Spleen (tissue), 11 donors: ENCODE data around the gene COQ4. TPM values are rescaled to one million over a fixed set of nuclear protein-coding genes. Genes with fewer than 3 reads are reported as not detected.

Experiments
- DNase-seq: peaks from one replicate; pipeline ENCODE4 v3.0.0-alpha.2; 2020
- H3K27ac ChIP-seq, 8 donors: fragments of 200-600 bp; sonication (generic) in 7 of 8; 1 replicate in 4 of 8; 2 replicates in 4 of 8; pipeline versions ENCODE4 v1.5.0 to v1.8.0; 2016 to 2021; ENCODE audit warnings: inconsistent platforms in 4 of 8, mild to moderate bottlenecking in 4 of 8, moderate library complexity in 1 of 8
- H3K27me3 ChIP-seq, 7 donors: fragments of 200-600 bp; sonication (generic) in 6 of 7; replicated peaks in 1 of 7; 1 replicate in 4 of 7; 2 replicates in 3 of 7; pipeline versions ENCODE4 v1.5.0 to v1.8.0; 2016 to 2021; ENCODE audit warnings: inconsistent platforms in 3 of 7, mild to moderate bottlenecking in 1 of 7
- H3K36me3 ChIP-seq, 6 donors: fragments of 200-600 bp; sonication (generic) in 5 of 6; 1 replicate in 4 of 6; 2 replicates in 2 of 6; pipeline versions ENCODE4 v1.5.0 to v1.8.0; 2016 to 2021; ENCODE audit warnings: inconsistent platforms in 2 of 6
- H3K4me1 ChIP-seq, 6 donors: fragments of 200-600 bp; sonication (generic) in 5 of 6; 1 replicate in 3 of 6; 2 replicates in 3 of 6; pipeline versions ENCODE4 v1.5.0 to v1.8.0; 2016 to 2021; ENCODE audit warnings: inconsistent platforms in 3 of 6
- H3K4me3 ChIP-seq, 8 donors: fragments of 200-600 bp; sonication (generic) in 7 of 8; 1 replicate in 4 of 8; 2 replicates in 4 of 8; pipeline versions ENCODE4 v1.5.0 to v1.8.0; 2016 to 2021; ENCODE audit warnings: inconsistent platforms in 4 of 8, mild to moderate bottlenecking in 4 of 8, moderate library complexity in 2 of 8
- H3K9me3 ChIP-seq, 8 donors: fragments of 200-600 bp; sonication (generic) in 7 of 8; 1 replicate in 4 of 8; 2 replicates in 4 of 8; pipeline versions ENCODE4 v1.5.0 to v1.8.0; 2016 to 2021; ENCODE audit warnings: inconsistent platforms in 4 of 8
- POLR2A ChIP-seq, 3 donors: fragments of 450-650 bp; IDR thresholded peaks; one replicate each; pipeline ENCODE4 v1.5.1; 2017; ENCODE audit warnings: antibody characterized with exemption in 3 of 3, mild to moderate bottlenecking in 1 of 3
- POLR2AphosphoS5 ChIP-seq, 3 donors: sonication (generic); formaldehyde crosslinking; IDR thresholded peaks; one replicate each; pipeline ENCODE4 v1.5.1; 2017; ENCODE audit warnings: antibody characterized with exemption in 3 of 3
- WGBS, 5 donors: extraction: QIAGEN DNeasy Blood & Tissue Kit in 3 of 5; methylation state at CpG; one replicate each; pipeline versions ENCODE4 v1.1.5 to v1.1.7; 2013 to 2018; 5-methylcytosine and 5-hydroxymethylcytosine counted together
- intact Hi-C: fragments of 100-400 bp; cut with DNase I; formaldehyde crosslinking; loops from one replicate; pipeline ENCODE4 v1.15.0; 2023; ENCODE audit warnings: low total_unique reads
- polyA plus RNA-seq, 3 donors: library from polyadenylated mRNA; stranded (reverse); fragments of 200-250 nt; gene quantifications; one replicate each; pipeline ENCODE4 v1.2.1, GENCODE V29; 2013
- total RNA-seq, 7 donors: library from RNA; depleted of rRNA in 3 of 7; stranded (reverse); fragments of >200 nt in 3 of 7; fragmentation: NEBNext Ultra II Directional in 4 of 7; extraction: Animal tissue kit (Norgen Biotek cat#: 25700) in 4 of 7; gene quantifications; one replicate each; pipeline versions ENCODE4 v1.1.0 to v1.2.1, GENCODE V29; 2016 to 2021
- TF ChIP-seq, protein P1 (sequence below), 11 experiments: fragments of 200-600 bp in 7 of 11; fragments of 450-650 bp in 4 of 11; sonication (generic) in 4 of 11; IDR thresholded peaks in 8 of 11; conservative IDR thresholded peaks in 3 of 11; 1 replicate in 7 of 11; 2 replicates in 4 of 11; pipeline versions ENCODE4 v1.4.0 to v1.8.0; 2016 to 2021; ENCODE audit warnings: antibody characterized with exemption in 11 of 11, inconsistent platforms in 4 of 11, mild to moderate bottlenecking in 1 of 11
- donor health status: healthy with polysubstance abuse.
- donor health status: DM: no; HTN: no; CAD: no; lungs with moderate emphysema.
- donor health status: DM: no; HTN: no; CAD: no.
- donor health status: Bipolar disorder and iron deficiency.
- donor health status: healthy.
- donor health status: DM: no; HTN: no; CAD: no.
- donor health status: DM: yes; HTN: yes; CAD: no.

COQ4 gene
- total and polyA plus RNA-seq, 10 donors = 23.9 to 63.7 (median 38.2) TPM

DNA sequence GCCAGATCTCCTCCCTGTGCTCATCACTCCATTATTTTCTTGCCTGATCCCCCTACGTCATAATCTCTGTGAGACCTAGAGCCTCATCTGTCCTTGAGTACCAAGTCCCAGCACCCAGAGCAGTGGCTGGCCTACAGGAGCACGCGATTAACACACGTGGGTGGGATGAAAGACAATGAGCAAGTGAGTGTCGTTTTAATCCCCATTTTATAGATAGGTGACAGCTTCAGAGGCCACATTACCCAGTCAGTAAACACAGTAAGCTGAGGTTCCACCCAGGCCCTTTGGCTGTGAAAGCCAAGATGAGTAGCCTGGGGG lies 17.7 kb upstream of the COQ4 start:
- intact Hi-C loops = no loop called here
- peaks cover 0 to 1% (median 0%) of the 10 kb centered on the region in 6 donors for H3K4me1 ChIP-seq
- no peaks in the 10 kb centered on the region for H3K9me3 ChIP-seq
- TF ChIP-seq POLR2A (IDR thresholded peaks at IDR 0.05) (no peak), POLR2AphosphoS5 (IDR thresholded peaks at IDR 0.05) (no peak)
- TF ChIP-seq, protein P1, sequence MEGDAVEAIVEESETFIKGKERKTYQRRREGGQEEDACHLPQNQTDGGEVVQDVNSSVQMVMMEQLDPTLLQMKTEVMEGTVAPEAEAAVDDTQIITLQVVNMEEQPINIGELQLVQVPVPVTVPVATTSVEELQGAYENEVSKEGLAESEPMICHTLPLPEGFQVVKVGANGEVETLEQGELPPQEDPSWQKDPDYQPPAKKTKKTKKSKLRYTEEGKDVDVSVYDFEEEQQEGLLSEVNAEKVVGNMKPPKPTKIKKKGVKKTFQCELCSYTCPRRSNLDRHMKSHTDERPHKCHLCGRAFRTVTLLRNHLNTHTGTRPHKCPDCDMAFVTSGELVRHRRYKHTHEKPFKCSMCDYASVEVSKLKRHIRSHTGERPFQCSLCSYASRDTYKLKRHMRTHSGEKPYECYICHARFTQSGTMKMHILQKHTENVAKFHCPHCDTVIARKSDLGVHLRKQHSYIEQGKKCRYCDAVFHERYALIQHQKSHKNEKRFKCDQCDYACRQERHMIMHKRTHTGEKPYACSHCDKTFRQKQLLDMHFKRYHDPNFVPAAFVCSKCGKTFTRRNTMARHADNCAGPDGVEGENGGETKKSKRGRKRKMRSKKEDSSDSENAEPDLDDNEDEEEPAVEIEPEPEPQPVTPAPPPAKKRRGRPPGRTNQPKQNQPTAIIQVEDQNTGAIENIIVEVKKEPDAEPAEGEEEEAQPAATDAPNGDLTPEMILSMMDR (IDR thresholded peaks at IDR 0.05 in 8 of 11, conservative IDR thresholded peaks at IDR 0.05 in 3 of 11) = no peak
- DNase-seq = no peak
- no peaks in the 10 kb centered on the region for H3K27me3 ChIP-seq
- peaks cover 0 to 41% (median 18%) of the 10 kb centered on the region in 6 donors for H3K36me3 ChIP-seq
- H3K4me3 ChIP-seq = no peak overlapping the region
- WGBS, 5 donors = 77 to 86% (median 85%) methylated on average over 5 of the region's 5 CpGs
- H3K27ac ChIP-seq = no peak overlapping the region

DNA sequence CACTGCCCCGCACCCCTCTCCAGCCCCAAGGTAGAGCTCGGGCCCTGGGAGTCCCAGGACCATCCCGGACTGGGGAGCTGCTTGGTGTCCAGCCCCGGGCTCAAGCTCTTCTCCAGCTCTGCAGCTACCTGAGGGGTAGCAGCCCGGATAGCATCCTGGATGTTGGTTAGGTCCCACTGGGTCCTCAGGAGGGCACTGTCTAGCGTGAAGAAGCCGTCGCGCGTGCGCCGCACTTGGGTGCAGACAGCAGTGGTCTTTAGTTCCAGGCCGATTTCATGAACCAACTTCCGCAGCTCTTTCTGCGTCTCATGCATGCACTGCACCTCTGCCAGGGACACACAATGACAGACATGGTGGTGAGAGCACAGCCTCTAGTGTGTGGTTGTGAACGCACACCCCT lies 13.1 kb upstream of the COQ4 start:
- TF ChIP-seq, protein P1 (IDR thresholded peaks at IDR 0.05 in 8 of 11, conservative IDR thresholded peaks at IDR 0.05 in 3 of 11) = no peak
- no peak overlapping the region for H3K4me3 ChIP-seq
- no peak for DNase-seq
- H3K4me1 ChIP-seq = peaks cover 0 to 7% (median 0%) of the 10 kb centered on the region in 6 donors
- intact Hi-C loops = no loop called here
- peaks cover 0 to 87% (median 51%) of the 10 kb centered on the region in 6 donors for H3K36me3 ChIP-seq
- H3K27ac ChIP-seq = no peak overlapping the region
- WGBS, 5 donors = 96% methylated on average over 16 of the region's 16 CpGs
- H3K27me3 ChIP-seq = no peaks in the 10 kb centered on the region
- H3K9me3 ChIP-seq = no peaks in the 10 kb centered on the region

DNA sequence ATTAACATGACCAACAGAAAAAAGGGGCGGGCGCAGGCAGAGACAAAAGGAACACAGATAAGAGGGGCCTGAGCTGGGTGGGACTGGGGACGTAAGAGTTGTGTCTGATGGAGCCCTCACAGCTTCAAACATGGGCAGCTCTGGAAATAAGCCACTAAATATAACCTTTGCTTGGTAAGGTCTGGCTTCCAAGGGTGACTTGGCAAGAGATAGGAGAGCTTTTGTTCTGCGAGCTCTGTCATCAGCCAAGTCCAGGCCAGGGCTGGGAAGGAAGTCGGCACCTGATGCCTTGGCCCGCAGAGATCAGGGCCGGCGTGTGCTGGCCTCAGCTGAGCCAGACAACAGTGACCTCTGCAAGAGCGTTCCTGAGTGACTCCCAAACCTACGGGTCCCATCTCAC lies 12.2 kb upstream of the COQ4 start:
- TF ChIP-seq POLR2AphosphoS5 (IDR thresholded peaks at IDR 0.05) = peak in 2 of 3 donors; percentile 53 to 69
- TF ChIP-seq, protein P1 (IDR thresholded peaks at IDR 0.05 in 8 of 11, conservative IDR thresholded peaks at IDR 0.05 in 3 of 11) = no peak
- no peaks in the 10 kb centered on the region for H3K9me3 ChIP-seq
- WGBS, 5 donors = 76 to 91% (median 84%) methylated on average over 10 of the region's 10 CpGs
- peaks cover 2 to 96% (median 57%) of the 10 kb centered on the region in 6 donors for H3K36me3 ChIP-seq
- H3K27ac ChIP-seq = peak overlapping the region in 1 of 8 donors; percentile 14
- H3K4me1 ChIP-seq = peaks cover 0 to 7% (median 0%) of the 10 kb centered on the region in 6 donors
- no peak for DNase-seq
- intact Hi-C loops = no loop called here
- H3K27me3 ChIP-seq = no peaks in the 10 kb centered on the region
- H3K4me3 ChIP-seq = no peak overlapping the region

DNA sequence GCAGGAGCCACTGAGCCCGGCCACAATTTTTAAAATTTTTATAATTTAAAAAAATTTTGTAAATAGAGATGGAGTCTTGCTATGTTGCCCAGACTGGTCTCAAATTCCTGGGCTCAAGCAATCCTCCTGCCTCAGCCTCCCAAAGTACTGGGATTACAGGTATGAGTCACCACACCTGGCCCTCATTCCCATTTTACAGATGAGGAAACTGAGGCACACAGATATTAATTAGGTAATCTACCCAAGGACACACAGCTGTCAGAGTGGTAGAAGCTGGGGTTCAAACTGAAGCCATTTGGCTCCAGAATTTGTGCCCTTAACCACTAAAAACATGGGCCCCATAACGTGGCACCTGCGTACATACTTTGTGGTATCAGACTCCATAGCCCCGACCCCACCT lies 7.9 kb upstream of the COQ4 start:
- peaks cover 0 to 7% (median 0%) of the 10 kb centered on the region in 6 donors for H3K4me1 ChIP-seq
- TF ChIP-seq, protein P1 (IDR thresholded peaks at IDR 0.05 in 8 of 11, conservative IDR thresholded peaks at IDR 0.05 in 3 of 11) = no peak
- TF ChIP-seq POLR2A (IDR thresholded peaks at IDR 0.05) (no peak), POLR2AphosphoS5 (IDR thresholded peaks at IDR 0.05) (no peak)
- H3K4me3 ChIP-seq = no peak overlapping the region
- H3K27me3 ChIP-seq = no peaks in the 10 kb centered on the region
- H3K9me3 ChIP-seq = no peaks in the 10 kb centered on the region
- H3K27ac ChIP-seq = no peak overlapping the region
- WGBS, 5 donors = 95 to 98% (median 96%) methylated on average over 4 of the region's 4 CpGs
- no peak for DNase-seq
- intact Hi-C loops = no loop called here
- peaks cover 2 to 100% (median 72%) of the 10 kb centered on the region in 6 donors for H3K36me3 ChIP-seq
